Coronary artery (tissue), 2 donors: ENCODE measurements around the gene C1orf198.
"Not testable (repeated sequence)": the region's sequence is repeated elsewhere in the genome, so short reads cannot be mapped to it uniquely, and the experiment has no call there.

Experiments
- DNase-seq: peaks from one replicate; pipeline ENCODE4 v3.0.0-alpha.2; 2017; ENCODE audit warnings: low spot score
- H3K27ac ChIP-seq, 2 donors: fragments of 200-600 bp; sonication (generic); one replicate each; pipeline ENCODE4 v1.5.1; 2016 to 2019
- H3K4me3 ChIP-seq: fragments of 200-600 bp; sonication (generic); 2 replicates; pipeline ENCODE4 v1.5.1; 2016; ENCODE audit warnings: mild to moderate bottlenecking, moderate library complexity
- TF ChIP-seq, protein P1 (sequence below): fragments of 200-600 bp; sonication (generic); IDR thresholded peaks from one replicate; pipeline ENCODE4 v1.5.1; 2019; ENCODE audit warnings: antibody characterized with exemption

C1orf198 gene

DNA sequence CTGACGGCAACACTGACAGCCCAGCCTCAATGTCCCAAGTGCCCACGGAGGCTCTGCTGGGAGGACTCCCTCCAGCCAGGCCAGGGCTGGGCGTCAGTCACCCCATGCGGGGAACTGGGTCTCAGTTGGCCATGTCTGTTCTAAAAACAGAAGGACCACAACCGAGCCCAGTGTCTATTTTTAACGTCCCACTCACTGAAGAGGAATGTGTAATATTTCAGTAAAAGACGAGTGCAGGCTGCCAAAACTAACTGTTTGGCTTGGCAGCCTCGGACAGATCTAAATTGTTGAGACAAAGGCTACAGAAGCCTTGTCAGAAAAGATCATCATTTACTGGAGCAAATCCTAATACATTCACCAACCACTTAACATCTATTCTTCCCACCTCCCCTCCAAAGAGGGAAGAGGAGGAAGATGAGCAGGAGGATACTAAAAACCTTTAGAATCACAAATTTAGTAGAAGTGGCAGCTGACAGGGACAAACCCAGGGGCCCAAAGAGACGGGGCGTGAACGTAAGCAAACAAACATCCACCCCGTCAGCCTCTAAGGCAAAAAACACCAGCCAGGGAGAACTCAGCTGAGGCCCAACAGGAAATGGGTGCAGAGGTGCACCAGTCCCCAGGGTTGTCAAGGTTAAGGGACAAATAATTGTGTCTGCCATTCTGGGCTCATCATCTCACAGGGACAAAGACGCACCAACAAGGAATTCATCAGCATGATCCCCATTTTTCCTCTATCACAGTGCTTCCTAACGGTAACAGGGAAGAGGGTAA lies 18.7 kb downstream of the C1orf198 start:
- Histone ChIP-seq H3K4me3 (peak overlapping the region; percentile 36), H3K27ac (peak overlapping the region; percentile 95 to 96)
- TF ChIP-seq, protein P1, sequence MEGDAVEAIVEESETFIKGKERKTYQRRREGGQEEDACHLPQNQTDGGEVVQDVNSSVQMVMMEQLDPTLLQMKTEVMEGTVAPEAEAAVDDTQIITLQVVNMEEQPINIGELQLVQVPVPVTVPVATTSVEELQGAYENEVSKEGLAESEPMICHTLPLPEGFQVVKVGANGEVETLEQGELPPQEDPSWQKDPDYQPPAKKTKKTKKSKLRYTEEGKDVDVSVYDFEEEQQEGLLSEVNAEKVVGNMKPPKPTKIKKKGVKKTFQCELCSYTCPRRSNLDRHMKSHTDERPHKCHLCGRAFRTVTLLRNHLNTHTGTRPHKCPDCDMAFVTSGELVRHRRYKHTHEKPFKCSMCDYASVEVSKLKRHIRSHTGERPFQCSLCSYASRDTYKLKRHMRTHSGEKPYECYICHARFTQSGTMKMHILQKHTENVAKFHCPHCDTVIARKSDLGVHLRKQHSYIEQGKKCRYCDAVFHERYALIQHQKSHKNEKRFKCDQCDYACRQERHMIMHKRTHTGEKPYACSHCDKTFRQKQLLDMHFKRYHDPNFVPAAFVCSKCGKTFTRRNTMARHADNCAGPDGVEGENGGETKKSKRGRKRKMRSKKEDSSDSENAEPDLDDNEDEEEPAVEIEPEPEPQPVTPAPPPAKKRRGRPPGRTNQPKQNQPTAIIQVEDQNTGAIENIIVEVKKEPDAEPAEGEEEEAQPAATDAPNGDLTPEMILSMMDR, result no peak
- peak; percentile 90 for DNase-seq

DNA sequence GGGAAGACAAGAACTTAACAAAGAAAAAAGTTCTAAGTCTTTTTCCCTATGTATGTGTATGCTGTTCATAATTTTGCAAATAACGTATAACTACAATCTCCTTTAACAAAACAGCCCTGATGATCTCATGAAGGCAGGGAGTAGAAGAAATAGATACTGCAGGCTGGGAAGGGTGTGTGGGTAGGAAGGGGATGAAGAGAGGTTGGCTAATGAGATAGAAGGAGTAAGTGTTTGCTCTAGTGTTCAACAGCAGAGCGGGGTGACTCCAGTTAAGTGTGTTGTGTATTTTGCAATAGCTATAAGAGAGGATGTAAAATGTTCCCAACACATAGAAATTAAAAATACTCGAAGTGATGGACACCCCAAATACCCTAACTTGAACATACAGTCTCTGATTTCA lies 20.1 kb downstream of the C1orf198 start:
- TF ChIP-seq, protein P1, result no peak
- DNase-seq, result no peak
- peak overlapping the region; percentile 95 to 96 for H3K27ac ChIP-seq
- no peak overlapping the region for H3K4me3 ChIP-seq

DNA sequence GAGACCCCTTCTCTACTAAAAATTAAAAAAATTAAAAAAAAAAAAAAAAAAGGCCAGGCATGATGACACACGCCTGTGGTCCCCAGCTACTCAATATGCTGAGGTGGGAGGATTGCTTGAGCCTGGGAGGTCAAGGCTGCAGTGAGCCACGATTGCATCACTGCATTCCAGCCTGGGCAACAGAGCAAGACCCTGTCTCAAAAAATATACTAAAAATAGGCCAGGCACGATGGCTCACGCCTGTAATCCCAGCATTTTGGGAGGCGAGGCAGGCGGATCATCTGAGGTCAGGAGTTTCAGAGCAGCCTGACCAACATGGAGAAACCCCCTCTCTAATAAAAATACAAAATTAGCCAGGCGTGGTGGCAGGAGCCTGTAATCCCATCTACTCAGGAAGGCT lies 23.1 kb downstream of the C1orf198 start:
- DNase-seq, result not testable (repeated sequence)
- peak overlapping the region; percentile 42 to 57 for H3K27ac ChIP-seq

DNA sequence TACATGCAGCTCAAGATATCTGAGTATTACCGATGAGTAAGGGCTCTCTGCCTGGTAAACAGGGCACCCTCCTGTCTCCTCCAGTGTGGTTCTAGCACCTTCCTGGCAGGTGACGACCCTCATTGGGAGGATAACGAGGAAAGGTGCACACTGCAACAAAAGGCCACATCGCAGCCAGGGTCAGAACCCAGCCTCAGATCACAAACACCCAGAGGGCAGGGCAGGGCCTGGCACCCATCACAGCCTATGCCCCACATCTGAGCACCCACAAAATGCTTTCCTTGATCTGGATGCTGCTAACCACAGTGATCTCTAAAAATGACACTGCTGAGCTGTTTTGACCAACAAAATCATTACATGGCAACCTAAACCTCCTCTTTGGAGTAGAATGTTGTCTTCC lies 23.8 kb downstream of the C1orf198 start:
- peak overlapping the region; percentile 35 to 78 for H3K27ac ChIP-seq

More for the DNA sequence above, 23.1 kb downstream of the C1orf198 start:
- not testable (repeated sequence) for H3K4me3 ChIP-seq

DNA sequence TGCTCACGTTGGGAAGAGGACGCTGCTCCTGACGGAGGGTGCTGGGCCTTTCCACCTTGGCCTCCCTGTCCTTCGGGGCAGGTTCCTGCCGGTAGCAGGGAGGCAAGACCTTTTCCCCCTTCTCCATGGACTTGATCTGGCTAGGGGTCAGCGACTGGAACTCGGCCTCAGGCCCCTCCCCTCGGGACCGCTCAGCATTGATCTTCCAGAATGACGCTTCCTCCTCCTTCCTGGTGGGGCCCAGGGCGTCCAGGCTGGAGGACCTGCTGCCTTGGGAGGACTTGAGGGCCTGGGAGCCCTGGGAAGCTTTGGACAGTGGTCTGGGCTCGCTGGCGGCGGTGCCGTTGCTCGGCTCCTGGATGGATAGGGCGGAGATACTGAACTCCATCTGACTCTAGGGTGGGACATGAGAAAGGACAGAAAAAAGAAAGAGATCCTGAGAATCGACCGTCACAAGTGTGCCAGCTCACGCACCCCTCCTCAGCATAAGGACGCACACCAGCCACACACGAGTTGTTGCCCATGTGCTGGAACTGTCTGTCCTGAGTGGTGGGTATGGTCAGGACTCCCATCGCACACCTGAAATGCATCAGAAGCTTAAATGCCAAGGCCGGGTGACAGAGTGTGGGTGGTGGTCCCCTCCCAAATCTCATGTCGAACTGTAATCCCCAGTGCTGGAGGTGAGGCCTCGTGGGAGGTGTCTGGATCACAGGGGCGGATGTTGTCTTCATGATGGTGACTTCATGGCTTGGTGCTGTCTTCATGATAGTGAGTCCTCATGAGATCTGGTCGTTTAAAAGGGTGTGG lies 24.6 kb downstream of the C1orf198 start:
- peak overlapping the region; percentile 35 to 78 for H3K27ac ChIP-seq
- TF ChIP-seq, protein P1, result no peak
- H3K4me3 ChIP-seq, result no peak overlapping the region
- no peak for DNase-seq

More for the DNA sequence above, 23.8 kb downstream of the C1orf198 start:
- no peak overlapping the region for H3K4me3 ChIP-seq
- no peak for DNase-seq
- TF ChIP-seq, protein P1, result no peak

DNA sequence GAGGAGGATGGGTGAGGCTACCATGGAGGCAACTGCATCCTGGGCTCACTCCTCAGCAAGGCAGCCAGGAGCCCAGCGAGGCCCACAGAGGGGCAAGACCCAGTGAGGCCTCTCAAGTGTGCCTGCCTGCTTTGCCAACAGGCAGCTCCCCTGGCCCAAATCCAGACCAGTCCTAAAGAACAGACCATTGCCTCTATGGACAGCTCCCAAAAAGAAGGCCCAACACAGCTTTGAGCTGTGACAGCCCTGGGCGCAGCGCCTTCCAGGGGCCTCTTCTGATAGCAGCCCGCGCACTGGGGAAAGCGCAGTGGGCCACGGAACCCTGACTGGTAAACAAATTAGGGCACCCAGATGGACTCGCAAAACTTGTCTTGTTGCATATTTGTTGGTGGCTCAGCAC lies 25.5 kb downstream of the C1orf198 start:
- TF ChIP-seq, protein P1, result no peak
- Histone ChIP-seq H3K4me3 (no peak overlapping the region), H3K27ac (peak overlapping the region; percentile 8 to 78)
- DNase-seq, result no peak

DNA sequence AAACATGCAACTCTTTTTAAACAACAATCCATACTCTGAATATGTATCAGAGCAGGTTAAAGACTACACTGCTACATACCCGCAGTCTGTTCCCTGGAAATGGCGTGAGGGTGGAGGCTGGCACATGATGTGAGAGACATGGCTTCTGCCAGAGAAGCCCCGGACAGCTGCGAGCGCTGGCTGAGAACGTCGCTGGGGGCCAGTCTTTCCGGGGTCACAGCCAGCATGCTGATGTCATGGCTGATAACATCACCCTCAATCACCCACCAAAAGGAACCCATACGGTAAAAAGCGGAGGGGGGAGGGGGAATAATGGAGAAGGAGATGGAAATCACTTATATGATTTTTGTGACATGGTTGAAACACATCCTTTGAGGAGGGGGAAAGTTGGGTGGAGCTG lies 29.1 kb downstream of the C1orf198 start:
- no peak overlapping the region for H3K4me3 ChIP-seq
- peak overlapping the region in 1 of 2 donors; percentile 63 for H3K27ac ChIP-seq
- no peak for DNase-seq
- TF ChIP-seq, protein P1, result no peak
